ENCODE data around the gene FCHO2. TPM values are rescaled to one million over a fixed set of nuclear protein-coding genes. Genes with fewer than 3 reads are reported as not detected.

The FCHO2 gene
- total and polyA plus RNA-seq, 2 donors (not counting 3 experiments of a cell fraction or from before 2014, with no cell fraction given): 12.0 to 25.2 TPM

Other genes starting within 250 kb of the FCHO2 start
- gene TNPO1, start 139.4 kb upstream of the FCHO2 start, total RNA-seq: 242 and 298 TPM in 2 replicates
- gene TNPO1, start 139.4 kb upstream of the FCHO2 start, polyA plus RNA-seq: 49.0 and 65.6 TPM in 2 replicates
- 5.0 and 5.6 TPM in 2 replicates for gene TMEM171, start 164.5 kb downstream of the FCHO2 start, total RNA-seq
- gene TMEM171, start 164.5 kb downstream of the FCHO2 start, polyA plus RNA-seq: 9.1 and 11.7 TPM in 2 replicates
- not detected in 2 replicates for gene TMEM174, start 217.2 kb downstream of the FCHO2 start, total RNA-seq
- gene TMEM174, start 217.2 kb downstream of the FCHO2 start, polyA plus RNA-seq: not detected in 2 replicates